ENCODE measurements around the gene ZNF839. TPM values are rescaled to one million over a fixed set of nuclear protein-coding genes. Genes with fewer than 3 reads are reported as not detected.

ZNF839 gene
- total RNA-seq, 1 experiment from 2014 or later: 10.8 TPM

GRCh38 chr14:102285106-102285505 is 34.4 kb upstream of the ZNF839 start:
- intact Hi-C loops (cut with micrococcal nuclease; ENCODE audit: unreplicated experiment) (no loop called here), in situ Hi-C loops (cut with HindIII; ENCODE audit: low pct_unique_long_range_greater_than_20kb, low sequenced_read_pairs) (no loop called here)
- H3K36me3 ChIP-seq (ENCODE audit: control insufficient read depth, insufficient read depth, low read length): no peaks in the 10 kb centered on the region
- BruUV-seq (replicated peaks): no TSS peak
- DNase-seq (ENCODE audit: low read depth, low spot score): no peak
- H3K27me3 ChIP-seq (ENCODE audit: control insufficient read depth, insufficient read depth, low read length): no peaks in the 10 kb centered on the region
- H3K4me3 ChIP-seq (ENCODE audit: low read depth in 2 of 2, low read length in 2 of 2): no peak overlapping the region
- H3K4me1 ChIP-seq (ENCODE audit: control insufficient read depth, insufficient read depth, low read length): peaks cover 6% of the 10 kb centered on the region; the same call in 1 of the 2 replicates
- ChIA-PET CTCF (no interaction called here), POLR2A (no interaction called here)
- 0 out of 2 replicates have a peak, but pooled peaks have one; percentile 61 for ATAC-seq
- H3K27ac ChIP-seq (ENCODE audit: low read length): no peak overlapping the region
- no peaks in the 10 kb centered on the region for H3K9me3 ChIP-seq (ENCODE audit: control insufficient read depth, insufficient read depth, low read depth, low read length)
- TF ChIP-seq CTCF (IDR thresholded peaks at IDR 0.05) (no peak), TCF7L2 (IDR thresholded peaks at IDR 0.05; ENCODE audit: low read depth, low read length) (no peak), POLR2AphosphoS5 (IDR thresholded peaks at IDR 0.05; ENCODE audit: low read depth, low read length) (no peak), REST (IDR thresholded peaks at IDR 0.05; ENCODE audit: insufficient read depth in 1 of 2, low read depth in 2 of 2, low read length in 1 of 2) (no peak), SIN3A (IDR thresholded peaks at IDR 0.05; ENCODE audit: borderline replicate concordance, insufficient read depth, low read depth, low read length) (no peak)

- in situ Hi-C loops (cut with HindIII; ENCODE audit: low pct_unique_long_range_greater_than_20kb, low sequenced_read_pairs): no loop called here
- ATAC-seq (no peak), DNase-seq (ENCODE audit: low read depth, low spot score) (no peak)
- Histone ChIP-seq H3K4me1 (ENCODE audit: control insufficient read depth, insufficient read depth, low read length) (peaks cover 5% of the 10 kb centered on the region; the same call in 1 of the 2 replicates), H3K36me3 (ENCODE audit: control insufficient read depth, insufficient read depth, low read length) (no peaks in the 10 kb centered on the region), H3K9me3 (ENCODE audit: control insufficient read depth, insufficient read depth, low read depth, low read length) (no peaks in the 10 kb centered on the region), H3K4me3 (ENCODE audit: low read depth in 2 of 2, low read length in 2 of 2) (no peak overlapping the region), H3K27ac (ENCODE audit: low read length) (no peak overlapping the region), H3K27me3 (ENCODE audit: control insufficient read depth, insufficient read depth, low read length) (no peaks in the 10 kb centered on the region)
- POLR2A ChIA-PET: no interaction called here
- BruUV-seq (replicated peaks): no TSS peak
- intact Hi-C loops (cut with micrococcal nuclease; ENCODE audit: unreplicated experiment): no loop called here
- TF ChIP-seq POLR2AphosphoS5 (IDR thresholded peaks at IDR 0.05; ENCODE audit: low read depth, low read length) (no peak), CTCF (IDR thresholded peaks at IDR 0.05) (no peak), TCF7L2 (IDR thresholded peaks at IDR 0.05; ENCODE audit: low read depth, low read length) (no peak), REST (IDR thresholded peaks at IDR 0.05; ENCODE audit: insufficient read depth in 1 of 2, low read depth in 2 of 2, low read length in 1 of 2) (no peak), SIN3A (IDR thresholded peaks at IDR 0.05; ENCODE audit: borderline replicate concordance, insufficient read depth, low read depth, low read length) (no peak)
- CTCF ChIA-PET: no interaction called here
These were observed 31.4 kb upstream of the ZNF839 start for GRCh38 chr14:102288139-102288538.

Data from Panc1 (cell line).